Effector memory CD8-positive, alpha-beta T cell (primary cell): ENCODE data around the gene ASCC1.

Source experiments
- ATAC-seq: fragments of 150-1000 bp; cut with Tn5 transposase; replicated peaks from 2 replicates; pipeline ENCODE4 v1.10.0; 2021; ENCODE audit warnings: mild to moderate bottlenecking, moderate library complexity
- DNase-seq, 3 experiments: peaks; one replicate each; pipeline ENCODE4 v3.0.0; 2021
- H3K27ac Mint-ChIP-seq, 2 donors: one replicate each; pipeline ENCODE4 v1.8.0; 2022; ENCODE audit warnings: mild to moderate bottlenecking in 2 of 2, mixed read lengths in 2 of 2, moderate library complexity in 2 of 2
- H3K27me3 Mint-ChIP-seq, 2 donors: one replicate each; pipeline ENCODE4 v1.8.0; 2022; ENCODE audit warnings: mixed read lengths in 2 of 2
- H3K36me3 Mint-ChIP-seq: one replicate; pipeline ENCODE4 v1.8.0; 2022; ENCODE audit warnings: mild to moderate bottlenecking, moderate library complexity, mixed read lengths; ENCODE audit not compliant: insufficient read depth
- H3K4me1 Mint-ChIP-seq, 2 donors: one replicate each; pipeline ENCODE4 v1.8.0; 2022; ENCODE audit warnings: low read depth in 2 of 2, mixed read lengths in 2 of 2
- H3K4me3 Mint-ChIP-seq, 2 donors: one replicate each; pipeline ENCODE4 v1.8.0; 2022; ENCODE audit warnings: mild to moderate bottlenecking in 2 of 2, mixed read lengths in 2 of 2, moderate library complexity in 2 of 2
- H3K9me3 Mint-ChIP-seq, 2 donors: one replicate each; pipeline ENCODE4 v1.8.0; 2022; ENCODE audit warnings: mixed read lengths in 2 of 2

ASCC1 gene

GRCh38 chr10:72087969-72088888, 127.8 kb downstream of the ASCC1 start, which contains the start of gene SPOCK2:
Gene SPOCK2 (minus strand): TSS chr10:72088551. CDS start chr10:72088328, 223 bp downstream.
- peak; percentile 55 for ATAC-seq
- Mint-ChIP-seq H3K4me1 (peaks cover 47 to 48% of the 10 kb centered on the region in 2 donors), H3K4me3 (peak within 1 kb of the TSS; percentile 94 to 97), H3K27me3 (no peaks in the 10 kb centered on the region), H3K36me3 (peaks cover 57% of the 10 kb centered on the region), H3K27ac (peak within 1 kb of the TSS; percentile 99), H3K9me3 (no peaks in the 10 kb centered on the region)
- peak; percentile 73 to 76 (median 74) for DNase-seq

DNA sequence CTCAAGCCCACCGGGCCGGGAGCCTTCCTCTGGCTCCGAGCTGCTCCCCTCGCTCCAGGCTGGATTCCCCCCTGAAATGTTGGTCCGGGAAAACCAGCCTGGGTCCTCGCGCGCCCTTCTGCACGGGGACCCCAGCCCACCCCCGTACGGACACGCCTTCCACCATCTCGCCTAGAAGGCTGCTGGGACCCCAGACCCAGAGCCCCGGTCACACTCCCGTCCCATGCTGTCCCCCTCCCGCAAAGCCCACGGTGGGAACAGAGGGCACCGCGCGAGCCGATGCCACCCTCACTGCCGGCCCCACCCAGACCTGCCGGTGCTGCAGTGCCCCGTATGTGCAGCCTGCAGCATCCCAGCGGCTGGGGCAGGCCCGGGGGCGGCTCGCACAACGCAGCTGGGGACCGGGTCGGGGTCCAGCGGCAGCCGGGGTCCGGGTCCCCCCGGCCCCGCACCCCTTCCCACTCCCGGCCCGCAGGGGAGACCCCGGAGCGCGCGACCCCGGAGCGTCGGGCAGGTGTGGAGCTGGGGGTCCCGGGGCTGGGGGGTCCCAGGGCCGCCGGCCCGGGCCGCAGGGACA, 128.6 kb downstream of the ASCC1 start:
- DNase-seq (peak; percentile 42 to 50 (median 45)), ATAC-seq (peak; percentile 21)
- Mint-ChIP-seq H3K9me3 (no peaks in the 10 kb centered on the region), H3K4me1 (peaks cover 51 to 54% of the 10 kb centered on the region in 2 donors), H3K27me3 (no peaks in the 10 kb centered on the region), H3K36me3 (peaks cover 65% of the 10 kb centered on the region), H3K27ac (peak overlapping the region; percentile 99), H3K4me3 (peak overlapping the region; percentile 94 to 97)

- peak; percentile 15 for ATAC-seq
- peaks cover 57 to 59% of the 10 kb centered on the region in 2 donors for H3K4me1 Mint-ChIP-seq
Observed at GRCh38 chr10:72086466-72087391, 129.3 kb downstream of the ASCC1 start.

DNA sequence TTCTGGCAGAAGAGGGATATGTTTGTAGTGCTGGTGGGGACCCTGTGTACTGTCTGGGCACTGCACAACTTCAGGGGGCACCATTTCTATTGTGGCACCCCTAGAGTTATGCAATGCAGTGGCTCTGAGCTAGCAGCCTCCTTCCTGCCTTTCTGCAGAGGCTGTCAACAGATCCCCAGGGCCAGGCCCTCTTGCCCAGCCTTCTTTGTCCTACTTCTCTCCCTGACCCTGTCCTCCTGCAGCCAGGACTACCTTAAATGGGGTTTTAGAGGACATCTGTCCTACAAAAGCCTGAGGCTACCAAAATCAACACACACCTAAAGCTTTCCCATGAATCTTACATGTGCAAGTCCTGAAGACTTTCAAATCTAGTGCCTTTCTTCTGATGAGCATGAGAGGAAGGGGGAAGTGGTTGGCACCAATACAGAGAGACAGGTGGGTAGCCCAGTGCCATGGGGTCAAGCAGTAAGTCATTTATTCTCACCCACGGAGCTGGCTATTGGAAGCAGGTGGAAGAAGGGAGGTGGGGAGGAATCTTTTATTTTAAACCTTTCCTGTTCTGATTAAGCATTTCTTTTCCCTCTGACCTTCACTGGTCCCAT, 130.1 kb downstream of the ASCC1 start:
- peak overlapping the region; percentile 94 to 97 for H3K4me3 Mint-ChIP-seq
- no peaks in the 10 kb centered on the region for H3K9me3 Mint-ChIP-seq
- peak in 2 of 3 experiments; percentile 2 to 5 for DNase-seq
- ATAC-seq: no peak
- peak overlapping the region; percentile 99 for H3K27ac Mint-ChIP-seq
- H3K27me3 Mint-ChIP-seq: no peaks in the 10 kb centered on the region
- peaks cover 64 to 66% of the 10 kb centered on the region in 2 donors for H3K4me1 Mint-ChIP-seq
- peaks cover 80% of the 10 kb centered on the region for H3K36me3 Mint-ChIP-seq

More at GRCh38 chr10:72086466-72087391, 129.3 kb downstream of the ASCC1 start:
- Mint-ChIP-seq H3K27me3 (no peaks in the 10 kb centered on the region), H3K27ac (peak overlapping the region; percentile 99), H3K9me3 (no peaks in the 10 kb centered on the region), H3K36me3 (peaks cover 72% of the 10 kb centered on the region), H3K4me3 (peak overlapping the region; percentile 94 to 97)
- DNase-seq: peak; percentile 60 to 65 (median 63)

- ATAC-seq (no peak), DNase-seq (no peak)
- Mint-ChIP-seq H3K27me3 (no peaks in the 10 kb centered on the region), H3K9me3 (no peaks in the 10 kb centered on the region), H3K36me3 (peaks cover 88% of the 10 kb centered on the region), H3K4me3 (peak overlapping the region; percentile 94 to 97), H3K27ac (peak overlapping the region; percentile 99), H3K4me1 (peaks cover 69% of the 10 kb centered on the region in 2 donors)
Observed at GRCh38 chr10:72085166-72085565, 130.9 kb downstream of the ASCC1 start.

GRCh38 chr10:72083790-72084459, 132.2 kb downstream of the ASCC1 start:
- Mint-ChIP-seq H3K36me3 (peaks cover 100% of the 10 kb centered on the region), H3K27ac (peak overlapping the region; percentile 99), H3K4me3 (peak overlapping the region; percentile 94 to 97), H3K4me1 (peaks cover 73 to 76% of the 10 kb centered on the region in 2 donors), H3K27me3 (no peaks in the 10 kb centered on the region), H3K9me3 (no peaks in the 10 kb centered on the region)
- DNase-seq (peak; percentile 73 to 80 (median 76)), ATAC-seq (peak; percentile 49)

- H3K4me3 Mint-ChIP-seq: peak overlapping the region; percentile 94 to 97
- peaks cover 74 to 77% of the 10 kb centered on the region in 2 donors for H3K4me1 Mint-ChIP-seq
- no peaks in the 10 kb centered on the region for H3K9me3 Mint-ChIP-seq
- H3K36me3 Mint-ChIP-seq: peaks cover 100% of the 10 kb centered on the region
- H3K27me3 Mint-ChIP-seq: no peaks in the 10 kb centered on the region
- H3K27ac Mint-ChIP-seq: peak overlapping the region; percentile 99
- DNase-seq (peak in 2 of 3 experiments; percentile 5 to 14), ATAC-seq (no peak)
Observed at GRCh38 chr10:72082856-72083789, 133.0 kb downstream of the ASCC1 start.

GRCh38 chr10:72081772-72082590, 134.1 kb downstream of the ASCC1 start:
- DNase-seq: peak in 2 of 3 experiments; percentile 1 to 5
- ATAC-seq: no peak
- H3K27ac Mint-ChIP-seq: peak overlapping the region; percentile 99
- peaks cover 100% of the 10 kb centered on the region for H3K36me3 Mint-ChIP-seq
- H3K27me3 Mint-ChIP-seq: no peaks in the 10 kb centered on the region
- no peaks in the 10 kb centered on the region for H3K9me3 Mint-ChIP-seq
- H3K4me3 Mint-ChIP-seq: peak overlapping the region; percentile 74 to 94
- H3K4me1 Mint-ChIP-seq: peaks cover 84 to 85% of the 10 kb centered on the region in 2 donors

DNA sequence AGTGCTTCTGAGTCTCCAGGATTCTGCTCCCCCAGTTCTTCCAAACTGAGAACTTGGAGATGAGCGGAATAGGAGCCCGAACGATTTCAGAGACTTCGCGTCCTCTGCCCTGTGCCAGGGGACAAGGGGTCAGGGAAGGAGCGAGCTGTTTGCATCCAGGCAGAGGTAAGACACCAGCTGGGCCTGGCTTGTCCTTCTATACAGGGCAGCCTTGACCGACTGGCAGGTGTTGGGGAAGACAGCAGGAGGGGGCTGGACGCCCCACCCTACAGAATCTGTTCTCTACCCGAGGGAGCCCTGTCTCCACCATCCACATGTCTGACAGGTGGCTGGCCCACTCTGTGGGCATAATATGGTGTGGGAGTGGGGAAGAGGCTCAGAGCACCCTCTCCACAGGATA, 134.9 kb downstream of the ASCC1 start:
- peak overlapping the region; percentile 94 to 99 for H3K27ac Mint-ChIP-seq
- no peak for ATAC-seq
- H3K27me3 Mint-ChIP-seq: no peaks in the 10 kb centered on the region
- no peaks in the 10 kb centered on the region for H3K9me3 Mint-ChIP-seq
- H3K4me3 Mint-ChIP-seq: peak overlapping the region; percentile 74 to 94
- DNase-seq: peak in 2 of 3 experiments; percentile 1
- peaks cover 83 to 86% of the 10 kb centered on the region in 2 donors for H3K4me1 Mint-ChIP-seq
- H3K36me3 Mint-ChIP-seq: peaks cover 98% of the 10 kb centered on the region

- DNase-seq (peak in 2 of 3 experiments; percentile 1), ATAC-seq (no peak)
- no peaks in the 10 kb centered on the region for H3K9me3 Mint-ChIP-seq
- peaks cover 83 to 86% of the 10 kb centered on the region in 2 donors for H3K4me1 Mint-ChIP-seq
- peaks cover 98% of the 10 kb centered on the region for H3K36me3 Mint-ChIP-seq
- H3K4me3 Mint-ChIP-seq: peak overlapping the region; percentile 74 to 94
- H3K27me3 Mint-ChIP-seq: no peaks in the 10 kb centered on the region
- peak overlapping the region; percentile 94 to 99 for H3K27ac Mint-ChIP-seq
Observed at GRCh38 chr10:72080042-72080975, 135.8 kb downstream of the ASCC1 start.
